Esophagus (tissue), 2 donors: Measurements from ENCODE around the gene TFCP2. TPM values are rescaled to one million over a fixed set of nuclear protein-coding genes. Genes with fewer than 3 reads are reported as not detected.
A peak's percentile ranks its signal among the peaks of the same experiment; 100 is the strongest.

Source experiments
- H3K27ac ChIP-seq, 2 donors: one replicate each; pipeline ENCODE4 v1.5.1; 2013; ENCODE audit warnings: low read depth in 2 of 2, mild to moderate bottlenecking in 2 of 2, inconsistent platforms in 1 of 2, low read length in 1 of 2, moderate library complexity in 1 of 2
- H3K27me3 ChIP-seq, 2 donors: one replicate each; pipeline ENCODE4 v1.6.1; 2013; ENCODE audit warnings: low read length in 2 of 2, control low read depth in 1 of 2, mild to moderate bottlenecking in 1 of 2; ENCODE audit not compliant: insufficient read depth in 2 of 2, control insufficient read depth in 1 of 2
- H3K36me3 ChIP-seq, 2 donors: one replicate each; pipeline ENCODE4 v1.6.1; 2013; ENCODE audit warnings: low read length in 1 of 2; ENCODE audit not compliant: control insufficient read depth in 2 of 2, insufficient read depth in 2 of 2
- H3K4me1 ChIP-seq, 2 donors: one replicate each; pipeline ENCODE4 v1.6.1; 2013; ENCODE audit warnings: low read length in 1 of 2; ENCODE audit not compliant: control insufficient read depth in 2 of 2, insufficient read depth in 2 of 2
- H3K4me3 ChIP-seq, 2 donors: one replicate each; pipeline ENCODE4 v1.5.1; 2013; ENCODE audit warnings: low read length in 2 of 2, mild to moderate bottlenecking in 2 of 2, low read depth in 1 of 2, moderate library complexity in 1 of 2
- H3K9me3 ChIP-seq, 2 donors: one replicate each; pipeline ENCODE4 v1.6.1; 2013; ENCODE audit warnings: mild to moderate bottlenecking in 2 of 2, low read depth in 1 of 2, low read length in 1 of 2, moderate library complexity in 1 of 2; ENCODE audit not compliant: control insufficient read depth in 2 of 2, insufficient read depth in 1 of 2
- WGBS, 2 donors: extraction: QIAGEN DNeasy Blood & Tissue Kit; methylation state at CpG; one replicate each; pipeline ENCODE4 v1.1.7; 2013; 5-methylcytosine and 5-hydroxymethylcytosine counted together
- polyA plus RNA-seq, 2 donors: library from polyadenylated mRNA; stranded (reverse); fragments of 200-250 nt; gene quantifications; one replicate each; pipeline ENCODE4 v1.2.3, GENCODE V29; 2013
- donor health status: healthy with polysubstance abuse.
- donor health status: Bipolar disorder and iron deficiency.

TFCP2 gene
- polyA plus RNA-seq, 2 donors: 7.6 to 9.6 TPM

DNA sequence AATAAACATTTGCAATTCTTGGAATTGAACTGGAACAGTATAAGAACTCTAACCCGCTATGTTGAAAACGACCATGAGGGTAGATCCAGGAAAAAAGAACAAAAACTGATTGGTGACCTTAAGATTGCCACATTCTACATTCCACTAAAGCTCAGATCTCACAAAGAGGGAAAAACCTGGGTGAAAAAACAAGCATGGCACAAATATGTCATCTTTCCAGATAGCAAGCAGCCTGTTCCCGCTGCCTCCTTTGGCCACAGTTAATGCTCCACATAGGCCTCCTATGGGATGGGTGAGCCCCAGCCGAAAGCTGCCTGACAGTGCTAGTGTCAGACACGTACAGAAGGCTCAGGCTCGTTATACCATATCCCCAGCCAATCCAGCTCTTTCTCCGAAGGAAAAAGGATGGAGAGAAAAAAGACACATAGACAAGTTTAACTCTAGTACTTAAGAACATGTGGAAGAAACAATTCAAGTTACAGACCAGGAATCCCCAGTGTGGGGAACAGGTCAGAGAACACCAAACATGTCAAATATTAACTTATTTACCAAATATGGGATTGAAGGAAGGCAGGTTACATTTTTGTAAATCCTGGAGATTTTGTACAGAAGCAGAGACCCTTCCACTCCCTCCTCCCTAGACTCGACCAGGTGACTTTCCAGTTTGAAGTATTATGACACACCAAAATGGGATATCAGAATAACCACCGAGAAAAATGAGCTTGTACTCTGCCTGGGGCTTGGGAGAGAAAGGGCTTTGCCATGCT lies 110.1 kb downstream of the TFCP2 start:
- 71 to 77% methylated on average over 9 of the region's 9 CpGs for WGBS, 2 donors
- H3K36me3 ChIP-seq: peaks cover 28 to 34% of the 10 kb centered on the region in 2 donors

DNA sequence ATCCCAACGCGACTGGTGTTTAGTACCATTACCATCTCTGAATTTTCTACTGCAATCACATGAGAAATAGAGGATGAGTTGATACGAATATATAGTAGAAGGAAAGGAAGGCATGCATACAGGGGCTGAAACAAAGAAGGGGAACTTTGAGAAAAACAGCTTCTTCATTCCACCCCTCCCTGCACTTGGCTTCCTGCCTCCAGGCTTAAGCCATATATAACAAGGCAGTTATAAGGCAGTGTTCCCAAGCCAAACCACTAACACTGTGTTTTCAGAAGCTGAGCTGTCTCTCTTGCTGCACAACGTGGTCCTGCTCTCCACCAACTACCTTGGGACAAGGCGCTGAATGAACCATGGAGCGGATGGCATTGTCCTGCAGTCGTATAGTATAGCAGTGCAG lies 113.8 kb downstream of the TFCP2 start:
- no peak overlapping the region for H3K27ac ChIP-seq
- H3K27me3 ChIP-seq: no peaks in the 10 kb centered on the region
- no peaks in the 10 kb centered on the region for H3K4me1 ChIP-seq
- peaks cover 26% of the 10 kb centered on the region in 2 donors for H3K36me3 ChIP-seq
- 81 to 83% methylated on average over 7 of the region's 7 CpGs for WGBS, 2 donors
- no peak overlapping the region for H3K4me3 ChIP-seq
- H3K9me3 ChIP-seq: no peaks in the 10 kb centered on the region

More for the DNA sequence above, 110.1 kb downstream of the TFCP2 start:
- Histone ChIP-seq H3K4me1 (no peaks in the 10 kb centered on the region), H3K27me3 (no peaks in the 10 kb centered on the region), H3K4me3 (no peak overlapping the region), H3K27ac (no peak overlapping the region), H3K9me3 (no peaks in the 10 kb centered on the region)

- Histone ChIP-seq H3K27ac (peak overlapping the region in 1 of 2 donors; percentile 40), H3K36me3 (peaks cover 21 to 23% of the 10 kb centered on the region in 2 donors), H3K4me1 (no peaks in the 10 kb centered on the region), H3K9me3 (no peaks in the 10 kb centered on the region), H3K27me3 (no peaks in the 10 kb centered on the region), H3K4me3 (no peak overlapping the region)
- WGBS, 2 donors: 68 to 70% methylated on average over 5 of the region's 5 CpGs
These were observed 116.7 kb downstream of the TFCP2 start for GRCh38 chr12:51056242-51056641.

DNA sequence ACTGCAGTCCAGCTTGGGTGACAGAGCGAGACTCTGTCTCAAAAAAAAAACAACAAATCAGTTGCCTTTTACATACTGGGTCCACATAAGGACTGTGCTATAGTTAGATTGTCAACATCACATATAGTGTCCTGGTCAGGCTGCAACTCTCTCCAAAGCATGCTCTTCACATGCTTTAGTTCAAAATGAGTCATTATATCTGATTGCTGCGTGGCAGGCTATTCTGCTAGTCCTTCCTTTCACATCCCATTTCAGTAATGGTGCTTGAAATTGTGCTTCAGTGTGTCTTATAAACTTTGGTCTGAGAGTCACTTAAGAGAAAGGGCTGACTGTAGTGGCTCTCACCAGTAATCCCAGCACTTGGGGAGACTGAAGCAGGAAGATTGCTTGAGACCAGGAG lies 117.9 kb downstream of the TFCP2 start:
- 88 to 91% methylated on average over 2 of the region's 2 CpGs for WGBS, 2 donors
- no peaks in the 10 kb centered on the region for H3K27me3 ChIP-seq
- peaks cover 21% of the 10 kb centered on the region in 2 donors for H3K36me3 ChIP-seq
- H3K27ac ChIP-seq: no peak overlapping the region
- no peaks in the 10 kb centered on the region for H3K9me3 ChIP-seq
- H3K4me1 ChIP-seq: no peaks in the 10 kb centered on the region
- H3K4me3 ChIP-seq: no peak overlapping the region

GRCh38 chr12:51051787-51052186 lies 121.1 kb downstream of the TFCP2 start:
- peaks cover 12 to 13% of the 10 kb centered on the region in 2 donors for H3K36me3 ChIP-seq
- WGBS, 2 donors: 62 to 79% methylated on average over 4 of the region's 4 CpGs
- no peak overlapping the region for H3K27ac ChIP-seq
- no peaks in the 10 kb centered on the region for H3K9me3 ChIP-seq
- no peak overlapping the region for H3K4me3 ChIP-seq
- no peaks in the 10 kb centered on the region for H3K27me3 ChIP-seq
- no peaks in the 10 kb centered on the region for H3K4me1 ChIP-seq

DNA sequence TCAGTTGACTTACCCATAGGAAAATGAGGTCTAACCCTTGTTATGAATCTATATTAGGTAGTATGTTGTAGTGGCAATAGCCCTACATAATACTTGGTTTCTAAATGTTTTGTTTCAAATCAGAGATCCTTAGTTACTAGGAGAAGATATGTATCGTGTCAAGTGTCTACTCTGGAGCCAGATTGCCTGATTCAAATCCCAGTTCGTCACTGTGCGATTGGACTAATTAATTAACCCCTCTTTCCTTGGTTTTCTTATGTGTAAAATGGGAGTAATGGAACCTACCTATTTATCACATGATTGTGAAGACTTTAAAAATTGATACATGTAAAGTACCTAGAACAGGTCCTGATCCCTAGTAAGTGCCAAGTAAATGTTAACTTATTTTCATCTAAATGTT lies 123.4 kb downstream of the TFCP2 start:
- H3K27ac ChIP-seq: no peak overlapping the region
- WGBS, 2 donors: 55 to 59% methylated on average over 3 of the region's 3 CpGs
- peak overlapping the region in 1 of 2 donors; percentile 90 for H3K4me3 ChIP-seq
- peaks cover 5 to 8% of the 10 kb centered on the region in 2 donors for H3K36me3 ChIP-seq
- no peaks in the 10 kb centered on the region for H3K9me3 ChIP-seq
- no peaks in the 10 kb centered on the region for H3K4me1 ChIP-seq
- H3K27me3 ChIP-seq: no peaks in the 10 kb centered on the region

DNA sequence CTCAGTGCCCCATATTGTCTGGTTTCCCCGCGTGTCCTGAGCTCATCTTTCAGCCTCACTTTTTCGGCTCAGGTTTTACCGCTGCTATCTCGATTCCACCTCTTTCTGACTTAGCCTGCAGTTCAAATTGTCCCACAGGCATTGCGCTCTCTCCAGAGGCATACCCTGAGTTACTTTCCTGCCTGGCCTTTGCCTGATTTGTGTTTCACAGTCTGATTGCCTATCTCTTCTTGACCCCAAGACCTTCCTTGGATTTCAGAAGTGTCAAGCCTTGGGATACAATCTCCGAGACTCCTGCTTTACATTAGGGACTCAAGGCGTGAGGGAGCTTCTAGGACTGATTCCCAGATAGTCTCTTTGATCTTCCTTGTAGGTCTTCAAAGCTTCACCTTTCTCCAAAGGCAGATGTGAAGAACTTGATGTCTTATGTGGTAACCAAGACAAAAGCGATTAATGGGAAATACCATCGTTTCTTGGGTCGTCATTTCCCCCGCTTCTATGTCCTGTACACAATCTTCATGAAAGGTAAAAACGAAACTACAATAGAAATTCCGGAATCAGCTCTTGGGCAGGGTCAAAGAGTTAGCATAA lies 124.2 kb downstream of the TFCP2 start:
- H3K9me3 ChIP-seq: no peaks in the 10 kb centered on the region
- H3K4me1 ChIP-seq: no peaks in the 10 kb centered on the region
- H3K4me3 ChIP-seq: peak overlapping the region; percentile 79 to 90
- WGBS, 2 donors: 15% methylated on average over 14 of the region's 14 CpGs
- H3K27me3 ChIP-seq: no peaks in the 10 kb centered on the region
- peak overlapping the region; percentile 89 to 94 for H3K27ac ChIP-seq
- H3K36me3 ChIP-seq: peaks cover 4 to 5% of the 10 kb centered on the region in 2 donors

DNA sequence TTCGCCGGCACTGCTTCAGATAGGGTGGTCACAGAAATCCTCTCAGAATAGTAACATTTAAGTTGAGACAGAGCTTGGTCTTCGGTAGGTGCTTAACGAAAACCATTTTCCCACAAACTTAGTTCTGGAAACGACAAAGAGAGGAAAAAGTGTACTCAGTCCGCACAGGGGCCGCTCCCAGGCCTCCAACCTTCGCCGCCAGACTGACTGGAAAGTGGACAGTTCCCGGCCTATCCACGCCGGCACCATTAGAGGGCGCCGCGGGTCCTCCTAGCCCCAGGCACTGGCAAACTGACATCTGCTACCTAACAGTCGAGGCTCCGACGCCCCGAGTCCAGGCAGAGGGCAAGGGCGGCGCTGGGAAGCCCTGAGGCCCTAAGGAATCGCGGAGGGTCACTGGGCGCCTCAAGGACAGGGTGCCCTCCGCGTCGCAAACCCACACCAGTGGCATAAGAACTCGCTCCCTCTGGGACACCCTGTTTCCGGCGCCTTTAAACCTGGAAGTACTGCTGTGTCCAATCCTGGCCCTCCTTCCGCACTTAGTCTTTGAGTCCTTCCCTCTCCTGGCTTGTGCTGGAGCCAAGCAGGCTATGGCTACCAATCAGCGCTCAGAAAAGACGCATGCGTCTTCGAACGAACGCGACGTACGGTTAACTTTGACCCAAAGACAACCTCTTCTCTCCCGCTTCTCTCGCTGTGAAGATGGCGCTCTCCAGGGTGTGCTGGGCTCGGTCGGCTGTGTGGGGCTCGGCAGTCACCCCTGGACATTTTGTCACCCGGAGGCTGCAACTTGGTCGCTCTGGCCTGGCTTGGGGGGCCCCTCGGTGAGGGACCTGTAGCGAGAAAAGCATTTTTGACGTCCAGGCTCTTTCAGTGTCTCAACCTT lies 125.0 kb downstream of the TFCP2 start, which contains the start of gene LETMD1:
Gene LETMD1 (plus strand): TSS at position 673 of the 886 bp plus-strand sequence. CDS start 30 bp downstream, at position 703.
- no peaks in the 10 kb centered on the region for H3K27me3 ChIP-seq
- H3K36me3 ChIP-seq: peaks cover under 1 to 4% of the 10 kb centered on the region in 2 donors
- H3K9me3 ChIP-seq: no peaks in the 10 kb centered on the region
- no peaks in the 10 kb centered on the region for H3K4me1 ChIP-seq
- peak within 1 kb of the TSS; percentile 94 to 96 for H3K27ac ChIP-seq
- 3% methylated on average over 51 of the region's 51 CpGs for WGBS, 2 donors
- peak within 1 kb of the TSS; percentile 79 to 90 for H3K4me3 ChIP-seq
